Activated CD8-positive, alpha-beta T cell treated with anti-CD3 and anti-CD28 coated beads, Interleukin-2, amount 10 ng/mL, durations not matched to agents 7 days and 5 days (primary cell): Measurements from ENCODE around the gene MYLK. TPM values are rescaled to one million over a fixed set of nuclear protein-coding genes. Genes with fewer than 3 reads are reported as not detected.
"Not testable (repeated sequence)": the region's sequence is repeated elsewhere in the genome, so short reads cannot be mapped to it uniquely, and the experiment has no call there.

Experiments
- ATAC-seq: fragments of 150-1000 bp; cut with Tn5 transposase; one replicate; pipeline ENCODE4 v1.10.0; 2021; ENCODE audit warnings: moderate library complexity
- CTCF ChIA-PET: fragments of 350-600 bp; sonication (Branson Sonifier 250); formaldehyde crosslinking; loops from one replicate; lab custom pipeline; 2021; ENCODE audit warnings: antibody characterized with exemption; lab: Charles Lee
- POLR2A ChIA-PET: fragments of 350-600 bp; sonication (Branson Sonifier 250); formaldehyde crosslinking; loops from one replicate; lab custom pipeline; 2021; ENCODE audit warnings: antibody characterized with exemption; lab: Charles Lee
- DNase-seq: peaks from one replicate; pipeline ENCODE4 v3.0.0-alpha.2; 2020
- H3K27ac Mint-ChIP-seq: one replicate; pipeline ENCODE4 v1.8.0; 2021; ENCODE audit warnings: mild to moderate bottlenecking, mixed read lengths
- H3K27me3 Mint-ChIP-seq: one replicate; pipeline ENCODE4 v1.8.0; 2021; ENCODE audit warnings: low read depth, mixed read lengths
- H3K36me3 Mint-ChIP-seq: one replicate; pipeline ENCODE4 v1.8.0; 2021; ENCODE audit warnings: low read depth, mixed read lengths
- H3K4me1 Mint-ChIP-seq: one replicate; pipeline ENCODE4 v1.8.0; 2021; ENCODE audit warnings: low read depth, mixed read lengths
- H3K4me3 Mint-ChIP-seq: one replicate; pipeline ENCODE4 v1.8.0; 2021; ENCODE audit warnings: mild to moderate bottlenecking, mixed read lengths
- H3K9me3 Mint-ChIP-seq: one replicate; pipeline ENCODE4 v1.8.0; 2022; ENCODE audit warnings: mixed read lengths; ENCODE audit not compliant: insufficient read depth
- total RNA-seq, 2 experiments: library from RNA; stranded (reverse); gene quantifications; one replicate each; pipeline ENCODE4 v1.2.3, GENCODE V29; 2021

MYLK gene
- total RNA-seq, 2 experiments from 2014 or later, result not detected

DNA sequence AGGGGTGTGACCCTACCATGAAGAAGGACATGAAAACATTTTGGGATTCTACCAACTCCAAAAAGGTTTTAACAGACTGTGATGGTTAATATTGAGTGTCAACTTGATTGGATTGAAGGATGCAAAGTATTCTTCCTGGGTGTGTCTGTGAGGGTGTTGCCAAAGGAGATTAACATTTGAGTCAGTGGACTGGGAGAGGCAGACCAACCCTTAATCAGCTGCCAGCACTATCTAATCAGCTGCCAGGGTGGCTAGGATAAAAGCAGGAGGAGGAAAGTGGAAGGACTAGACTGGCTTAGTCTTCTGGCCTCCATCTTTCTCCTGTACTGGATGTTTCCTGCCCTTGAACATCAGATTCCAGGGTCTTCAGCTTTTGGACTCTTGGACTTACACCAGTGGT lies 283.3 kb downstream of the MYLK start:
- H3K9me3 Mint-ChIP-seq, DNase-seq, H3K4me1 Mint-ChIP-seq, H3K36me3 Mint-ChIP-seq, H3K27me3 Mint-ChIP-seq, H3K27ac Mint-ChIP-seq, POLR2A ChIA-PET, CTCF ChIA-PET, H3K4me3 Mint-ChIP-seq, ATAC-seq: not testable (repeated sequence)

DNA sequence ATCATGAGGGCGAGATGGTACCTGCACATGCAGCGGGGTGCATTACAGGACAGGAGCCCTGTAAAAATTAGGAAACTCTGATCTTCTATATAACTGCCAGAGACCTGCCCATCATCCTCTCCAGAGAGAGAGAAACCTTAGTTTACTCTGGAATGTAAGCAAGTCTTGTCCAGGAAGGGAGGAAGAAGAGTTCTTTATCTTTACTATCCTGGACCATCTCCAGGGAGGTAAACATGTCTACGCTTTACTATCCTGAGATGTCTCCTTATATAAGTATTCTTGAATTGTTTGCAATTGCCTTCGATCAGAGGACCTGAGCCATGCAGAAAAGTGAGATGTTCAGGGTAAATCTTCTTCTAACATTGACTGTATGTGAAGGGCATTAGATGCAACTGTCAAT lies 286.6 kb downstream of the MYLK start:
- ChIA-PET CTCF (no interaction called here), POLR2A (no interaction called here)
- peaks cover 8% of the 10 kb centered on the region for H3K36me3 Mint-ChIP-seq
- no peaks in the 10 kb centered on the region for H3K27me3 Mint-ChIP-seq
- H3K4me1 Mint-ChIP-seq, result no peaks in the 10 kb centered on the region
- no peak for DNase-seq
- ATAC-seq, result no peak
- no peak overlapping the region for H3K4me3 Mint-ChIP-seq
- peaks cover 4% of the 10 kb centered on the region for H3K9me3 Mint-ChIP-seq
- no peak overlapping the region for H3K27ac Mint-ChIP-seq

DNA sequence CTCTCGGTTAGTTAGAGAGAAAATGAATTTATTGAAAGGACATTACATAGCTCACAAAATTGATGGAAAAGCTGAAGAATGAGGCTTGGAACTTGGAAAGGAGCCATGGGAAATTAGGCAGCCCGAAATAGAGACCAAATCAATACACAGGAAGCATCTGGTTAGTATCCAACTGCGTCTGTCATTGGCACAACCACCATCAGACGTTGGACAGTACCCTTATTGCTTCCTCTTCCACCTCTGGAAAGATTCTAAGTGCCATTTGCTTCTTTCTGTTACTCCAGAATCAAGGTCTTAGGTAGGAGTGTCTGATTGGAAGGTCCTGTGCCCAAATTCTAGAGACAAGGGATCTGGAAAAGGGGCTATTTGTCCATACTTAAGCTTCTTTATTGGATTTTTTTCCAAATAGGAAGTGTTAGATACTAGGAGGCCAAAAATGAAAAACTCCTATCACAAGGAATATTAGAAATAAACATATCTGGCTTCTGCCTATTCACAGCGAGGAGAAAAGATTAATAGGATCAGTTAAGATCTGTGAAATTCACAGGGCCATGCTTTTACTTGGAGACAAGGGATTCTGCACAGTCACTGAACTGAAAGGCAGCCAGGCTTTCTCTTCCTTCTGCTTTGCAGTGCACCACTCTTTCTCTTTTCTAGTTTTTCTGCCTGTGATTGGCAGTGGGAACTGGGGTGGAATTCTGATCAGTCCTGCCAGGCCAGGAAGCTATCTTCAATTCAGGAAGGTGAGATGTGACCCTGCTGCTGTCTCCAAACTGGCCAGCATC lies 288.5 kb downstream of the MYLK start:
- H3K4me1 Mint-ChIP-seq, result no peaks in the 10 kb centered on the region
- H3K27me3 Mint-ChIP-seq, result no peaks in the 10 kb centered on the region
- ATAC-seq (no peak), DNase-seq (no peak)
- ChIA-PET CTCF (interaction anchor here (1.1 kb wide), 1 partner anchor 47 kb away, joined by 4 read pairs; no protein-coding TSS in a partner anchor), POLR2A (no interaction called here)
- H3K36me3 Mint-ChIP-seq, result peaks cover 25% of the 10 kb centered on the region
- no peak overlapping the region for H3K4me3 Mint-ChIP-seq
- H3K9me3 Mint-ChIP-seq, result peaks cover 20% of the 10 kb centered on the region
- H3K27ac Mint-ChIP-seq, result no peak overlapping the region

DNA sequence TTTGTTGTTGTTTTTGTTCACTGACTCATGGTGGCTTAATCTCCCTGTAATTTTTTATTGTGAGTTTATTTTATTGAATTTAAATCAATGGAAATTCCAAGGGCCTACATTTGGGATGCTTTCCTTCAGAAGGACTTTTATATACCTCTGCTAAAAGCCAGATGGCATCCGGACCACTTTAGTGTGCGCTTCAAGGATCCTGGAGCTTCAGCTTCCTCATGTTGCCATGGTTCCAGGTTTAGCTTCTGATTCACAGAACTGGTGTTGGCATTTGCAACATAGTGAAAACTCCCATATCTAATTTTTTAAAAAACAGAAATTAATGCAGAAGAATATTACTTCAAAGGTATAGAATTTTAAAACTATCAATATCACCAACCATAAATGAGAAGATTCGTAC lies 290.8 kb downstream of the MYLK start:
- peaks cover 39% of the 10 kb centered on the region for H3K36me3 Mint-ChIP-seq
- ATAC-seq, result no peak
- ChIA-PET POLR2A (no interaction called here), CTCF (interaction anchor here (0.6 kb wide), 1 partner anchor 180 kb away, joined by 3 read pairs; no protein-coding TSS in a partner anchor)
- no peak for DNase-seq
- no peaks in the 10 kb centered on the region for H3K27me3 Mint-ChIP-seq
- H3K9me3 Mint-ChIP-seq, result peaks cover 34% of the 10 kb centered on the region
- H3K4me1 Mint-ChIP-seq, result no peaks in the 10 kb centered on the region
- H3K27ac Mint-ChIP-seq, result no peak overlapping the region
- no peak overlapping the region for H3K4me3 Mint-ChIP-seq

DNA sequence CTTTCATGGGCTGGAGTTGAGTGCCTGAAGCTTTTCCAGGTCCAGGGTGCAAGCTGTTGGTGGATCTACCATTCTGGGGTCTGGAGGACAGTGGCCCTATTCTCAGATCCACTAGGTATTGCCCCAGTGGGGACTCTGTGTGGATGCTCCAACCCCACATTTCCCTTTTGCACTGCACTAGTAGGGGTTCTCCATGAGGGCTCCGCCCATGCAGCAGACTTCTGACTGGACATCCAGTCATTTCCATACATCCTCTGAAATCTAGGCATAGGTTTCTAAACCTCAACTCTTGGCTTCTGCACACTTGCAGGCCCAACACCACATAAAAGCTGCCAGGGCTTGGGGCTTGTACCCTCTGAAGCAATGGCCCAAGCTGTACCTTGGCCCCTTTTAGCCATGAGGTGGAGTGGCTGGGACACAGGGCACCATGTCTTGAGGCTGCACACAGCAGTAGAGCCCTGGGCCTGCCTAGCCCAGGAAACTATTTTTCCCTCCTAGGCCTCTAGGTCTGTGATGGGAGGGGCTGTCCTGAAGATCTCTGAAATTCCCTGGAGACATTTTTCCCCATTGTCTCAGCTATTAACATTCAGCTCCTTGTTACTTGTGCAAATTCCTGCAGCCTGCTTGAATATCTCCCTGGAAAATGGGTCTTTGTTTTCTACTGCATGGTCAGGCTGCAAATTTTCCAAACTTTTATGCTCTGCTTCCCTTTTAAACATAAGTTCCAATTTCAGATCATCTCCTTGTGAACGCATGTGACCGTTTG lies 293.3 kb downstream of the MYLK start:
- Mint-ChIP-seq H3K27me3 (no peaks in the 10 kb centered on the region), H3K9me3 (peaks cover 34% of the 10 kb centered on the region), H3K4me1 (peaks cover 6% of the 10 kb centered on the region), H3K27ac (no peak overlapping the region), H3K4me3 (no peak overlapping the region), H3K36me3 (peaks cover 46% of the 10 kb centered on the region)
- ChIA-PET CTCF (no interaction called here), POLR2A (no interaction called here)
- ATAC-seq (no peak), DNase-seq (no peak)

DNA sequence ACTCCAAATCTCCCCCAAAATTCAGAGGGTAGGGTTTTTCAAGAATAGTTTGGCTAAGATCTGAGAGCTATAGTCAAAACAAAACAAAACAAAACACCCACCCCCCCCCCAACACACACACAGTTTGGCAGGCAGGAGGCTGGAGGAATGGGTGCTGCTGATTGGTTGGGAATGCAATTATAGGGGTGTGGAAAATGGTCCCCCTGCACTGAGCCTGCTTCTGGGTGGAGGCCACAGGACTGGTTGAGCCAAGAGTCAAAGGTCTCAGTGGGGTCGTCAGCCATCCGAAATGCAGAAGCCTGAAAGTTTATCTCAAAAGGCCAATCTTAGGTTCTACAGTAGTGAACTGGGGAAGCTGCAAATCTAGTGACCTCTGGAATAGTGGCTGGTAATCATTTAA lies 296.7 kb downstream of the MYLK start:
- DNase-seq (no peak), ATAC-seq (no peak)
- no peaks in the 10 kb centered on the region for H3K27me3 Mint-ChIP-seq
- peaks cover 45% of the 10 kb centered on the region for H3K36me3 Mint-ChIP-seq
- ChIA-PET POLR2A (no interaction called here), CTCF (interaction anchor here (1.4 kb wide), 1 partner anchor 136 kb away, joined by 3 read pairs; no protein-coding TSS in a partner anchor)
- H3K4me1 Mint-ChIP-seq, result peaks cover 23% of the 10 kb centered on the region
- H3K9me3 Mint-ChIP-seq, result peaks cover 28% of the 10 kb centered on the region
- no peak overlapping the region for H3K4me3 Mint-ChIP-seq
- no peak overlapping the region for H3K27ac Mint-ChIP-seq

DNA sequence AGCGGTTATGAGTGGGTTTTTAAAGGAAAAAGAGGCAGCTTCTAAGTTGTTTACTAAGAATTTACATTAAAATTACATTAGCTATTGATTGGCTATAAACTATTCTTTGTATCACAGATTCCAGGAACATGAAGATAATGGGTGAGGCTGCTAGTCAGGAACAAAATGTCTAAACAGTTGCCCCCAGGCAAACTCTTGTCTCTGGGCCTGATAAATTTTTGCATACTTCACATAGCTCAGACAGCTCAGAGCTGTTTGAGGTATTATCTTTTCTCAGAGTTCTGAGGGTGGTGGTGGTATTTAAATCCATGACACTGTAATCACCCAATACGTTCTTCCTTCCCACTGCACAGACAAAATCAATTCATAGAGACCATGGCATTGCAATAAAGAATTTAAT lies 297.2 kb downstream of the MYLK start:
- Mint-ChIP-seq H3K9me3 (peaks cover 24% of the 10 kb centered on the region), H3K36me3 (peaks cover 43% of the 10 kb centered on the region), H3K27me3 (no peaks in the 10 kb centered on the region), H3K4me1 (peaks cover 25% of the 10 kb centered on the region), H3K27ac (no peak overlapping the region), H3K4me3 (no peak overlapping the region)
- ATAC-seq (no peak), DNase-seq (no peak)
- ChIA-PET CTCF (interaction anchor here (1.4 kb wide), 1 partner anchor 137 kb away, joined by 3 read pairs; no protein-coding TSS in a partner anchor), POLR2A (interaction anchor here (1.9 kb wide), 1 partner anchor 12 kb away, joined by 5 read pairs; no protein-coding TSS in a partner anchor)

DNA sequence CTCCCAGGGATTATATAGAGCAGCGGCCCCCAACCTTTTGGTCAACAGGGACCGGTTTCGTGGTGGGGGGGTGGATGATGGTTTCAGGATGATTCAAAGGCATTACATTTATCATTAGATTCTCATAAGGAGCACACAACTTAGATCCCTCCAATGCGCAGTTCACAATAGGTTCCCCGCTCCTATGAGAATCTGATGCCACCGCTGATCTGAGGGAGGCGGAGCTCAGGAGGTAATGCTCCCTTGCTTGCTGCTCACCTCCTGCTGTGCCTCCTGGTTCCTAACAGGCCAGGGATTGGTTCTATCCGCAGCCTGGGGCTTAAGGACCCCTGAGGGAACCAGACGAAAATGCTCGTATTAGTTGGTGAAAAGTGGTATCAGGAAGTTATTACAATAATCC lies 298.0 kb downstream of the MYLK start:
- CTCF ChIA-PET, result interaction anchor here (1.4 to 2.3 kb wide), 2 partner anchors 26 to 138 kb away, joined by 3 to 8 read pairs; no protein-coding TSS in a partner anchor
- Mint-ChIP-seq H3K4me1 (peaks cover 25% of the 10 kb centered on the region), H3K27me3 (no peaks in the 10 kb centered on the region), H3K36me3 (peaks cover 40% of the 10 kb centered on the region), H3K9me3 (peaks cover 17% of the 10 kb centered on the region), H3K27ac (no peak overlapping the region), H3K4me3 (no peak overlapping the region)
- POLR2A ChIA-PET, result interaction anchor here (1.9 kb wide), 1 partner anchor 11 kb away, joined by 5 read pairs; no protein-coding TSS in a partner anchor
- DNase-seq (peak; percentile 50), ATAC-seq (no peak)

DNA sequence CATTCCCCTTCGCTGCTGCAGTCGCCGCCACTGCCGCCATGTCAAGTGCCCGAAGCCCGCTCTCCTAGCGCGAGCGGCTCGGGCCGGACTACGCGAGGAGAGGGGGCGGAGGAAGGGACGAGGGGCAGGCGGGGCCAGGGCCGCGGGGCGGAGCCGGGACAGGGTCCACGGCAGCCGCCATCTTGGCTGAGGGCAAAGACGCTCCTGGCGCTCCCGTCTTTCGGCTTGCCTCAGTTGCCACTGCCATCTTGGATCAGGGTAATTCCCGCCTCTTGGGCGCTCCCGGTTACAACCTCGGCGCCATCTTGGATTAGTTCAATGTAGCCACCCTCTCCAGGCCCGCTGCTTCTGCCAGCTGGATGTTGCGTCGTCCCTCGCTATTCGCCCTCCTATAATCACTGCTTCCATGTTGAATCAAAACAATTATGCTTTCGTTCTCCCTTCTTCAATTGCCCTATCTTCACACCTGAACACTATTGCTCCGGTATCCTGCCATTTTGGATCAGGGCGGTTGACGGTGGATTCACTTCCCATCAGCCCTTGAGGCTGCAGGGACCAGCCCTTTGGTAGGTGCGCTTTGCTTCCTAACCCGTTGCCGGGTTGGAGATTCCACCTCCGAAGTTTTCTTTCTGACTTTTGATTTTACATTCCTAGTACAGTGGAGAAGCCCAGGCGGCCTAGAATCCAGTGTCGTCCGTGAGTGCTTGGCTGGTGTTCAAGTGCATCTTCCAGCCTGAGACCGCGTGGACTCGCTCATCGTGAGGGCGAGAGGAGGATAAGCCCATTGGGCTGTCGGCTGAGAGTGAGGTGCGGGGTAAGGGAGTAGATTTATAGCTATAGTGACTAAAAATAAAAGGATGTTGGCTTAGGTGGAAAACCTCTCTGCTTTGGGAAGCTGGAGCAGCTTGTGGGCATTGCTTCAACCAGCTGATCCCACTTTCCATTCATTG lies 298.9 kb downstream of the MYLK start, which contains the start of gene HACD2:
Gene HACD2, minus strand, starts transcription at position 66 of the 950 bp plus-strand sequence. Its CDS starts 26 bp downstream, at position 40.
- no peak within 1 kb of the TSS for H3K4me3 Mint-ChIP-seq
- DNase-seq (peak; percentile 96), ATAC-seq (peak; percentile 95)
- no peaks in the 10 kb centered on the region for H3K27me3 Mint-ChIP-seq
- peaks cover 34% of the 10 kb centered on the region for H3K36me3 Mint-ChIP-seq
- H3K9me3 Mint-ChIP-seq, result peaks cover 11% of the 10 kb centered on the region
- CTCF ChIA-PET, result interaction anchor here (1.2 to 2.3 kb wide), 2 partner anchors 25 to 26 kb away, joined by 3 to 8 read pairs; no protein-coding TSS in a partner anchor
- POLR2A ChIA-PET, result interaction anchor here (1.9 kb wide), 1 partner anchor 10 kb away, joined by 5 read pairs; no protein-coding TSS in a partner anchor
- H3K27ac Mint-ChIP-seq, result peak within 1 kb of the TSS; percentile 74
- peaks cover 25% of the 10 kb centered on the region for H3K4me1 Mint-ChIP-seq

DNA sequence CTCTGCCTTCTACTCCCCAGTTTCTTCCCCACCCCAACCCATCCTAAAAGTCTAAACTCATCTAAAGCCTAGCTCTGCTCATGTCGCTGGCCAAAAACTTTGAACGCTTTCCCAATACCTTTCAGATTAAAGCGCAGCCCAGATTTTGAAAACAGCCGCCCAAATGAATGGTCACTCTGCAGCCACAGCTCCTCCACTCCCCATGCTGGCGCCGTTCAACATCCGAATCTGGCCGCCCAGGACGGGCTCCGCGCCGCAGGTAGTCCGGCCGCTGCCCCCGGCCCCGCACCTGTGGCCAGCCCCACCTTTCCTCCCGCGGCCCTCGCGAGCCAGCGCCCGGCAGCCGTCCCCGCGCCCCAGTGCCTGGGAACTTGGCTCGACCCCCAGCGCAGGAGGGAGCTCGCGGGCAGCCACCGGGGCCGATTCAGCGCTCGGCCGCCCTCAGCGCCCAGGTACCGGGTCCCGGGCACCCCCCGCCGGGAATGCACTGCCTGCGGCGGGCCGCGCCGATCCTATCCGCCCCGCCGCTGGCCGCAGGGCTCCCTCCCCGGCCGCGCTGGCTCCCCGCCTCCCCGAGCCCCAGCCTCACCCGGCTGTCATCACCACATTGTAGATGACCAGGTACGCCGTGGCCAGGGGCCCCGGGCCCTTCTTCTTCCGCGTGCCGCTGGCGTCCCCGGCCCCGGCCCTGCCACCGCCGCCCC lies 299.7 kb downstream of the MYLK start:
- POLR2A ChIA-PET, result interaction anchor here (0.6 kb wide), 1 partner anchor 1202 kb away, joined by 4 read pairs; no protein-coding TSS in a partner anchor
- peaks cover 3% of the 10 kb centered on the region for H3K9me3 Mint-ChIP-seq
- peak overlapping the region; percentile 74 for H3K27ac Mint-ChIP-seq
- peak; percentile 43 for DNase-seq
- H3K36me3 Mint-ChIP-seq, result peaks cover 34% of the 10 kb centered on the region
- H3K4me1 Mint-ChIP-seq, result peaks cover 25% of the 10 kb centered on the region
- no peaks in the 10 kb centered on the region for H3K27me3 Mint-ChIP-seq
- CTCF ChIA-PET, result interaction anchor here (0.8 to 2.3 kb wide), 4 partner anchors 10 to 26 kb away, joined by 3 to 8 read pairs (median 5); no protein-coding TSS in a partner anchor
- no peak overlapping the region for H3K4me3 Mint-ChIP-seq
- peak; percentile 40 for ATAC-seq
